Stomach (tissue), 9 donors: ENCODE results near the gene SOX5. TPM values are rescaled to one million over a fixed set of nuclear protein-coding genes. Genes with fewer than 3 reads are reported as not detected.

Source experiments
- DNase-seq, 2 donors: peaks; one replicate each; pipeline versions ENCODE4 v3.0.0 to v3.0.0-alpha.2; 2013 to 2019
- H3K27ac ChIP-seq, 5 donors: fragments of 200-600 bp in 4 of 5; sonication (generic) in 4 of 5; one replicate each; pipeline ENCODE4 v1.5.1; 2013 to 2019; ENCODE audit warnings: mild to moderate bottlenecking in 1 of 5, moderate library complexity in 1 of 5
- H3K27me3 ChIP-seq, 3 donors: fragments of 200-600 bp; sonication (generic); one replicate each; pipeline ENCODE4 v1.5.1; 2017 to 2019; ENCODE audit warnings: mixed run types in 1 of 3
- H3K36me3 ChIP-seq, 4 donors: fragments of 200-600 bp; sonication (generic); 1 replicate in 3 of 4; 2 replicates in 1 of 4; pipeline ENCODE4 v1.5.1; 2016 to 2019
- H3K4me1 ChIP-seq, 4 donors: fragments of 200-600 bp; sonication (generic); one replicate each; pipeline ENCODE4 v1.5.1; 2016 to 2019
- H3K4me3 ChIP-seq, 4 donors: fragments of 200-600 bp; sonication (generic) in 3 of 4; one replicate each; pipeline ENCODE4 v1.5.1; 2016 to 2019; ENCODE audit warnings: mild to moderate bottlenecking in 1 of 4
- H3K9me3 ChIP-seq, 4 donors: fragments of 200-600 bp; sonication (generic); one replicate each; pipeline ENCODE4 v1.5.1; 2016 to 2019
- EP300 ChIP-seq: sonication (generic); formaldehyde crosslinking; IDR thresholded peaks from one replicate; pipeline ENCODE4 v1.6.1; 2017; ENCODE audit warnings: antibody characterized with exemption
- POLR2A ChIP-seq, 4 donors: fragments of 450-650 bp; IDR thresholded peaks; one replicate each; pipeline ENCODE4 v1.6.1; 2016; ENCODE audit warnings: antibody characterized with exemption in 4 of 4, control low read depth in 2 of 4, mild to moderate bottlenecking in 1 of 4, moderate library complexity in 1 of 4
- POLR2AphosphoS5 ChIP-seq, 3 donors: sonication (generic); formaldehyde crosslinking; IDR thresholded peaks; one replicate each; pipeline ENCODE4 v1.6.1; 2016; ENCODE audit warnings: antibody characterized with exemption in 3 of 3
- WGBS, 5 donors: extraction: QIAGEN DNeasy Blood & Tissue Kit in 3 of 5; methylation state at CpG; one replicate each; pipeline versions ENCODE4 v1.1.5 to v1.1.7; 2013 to 2018; 5-methylcytosine and 5-hydroxymethylcytosine counted together
- intact Hi-C: fragments of 100-400 bp; cut with DNase I; formaldehyde crosslinking; loops from one replicate; pipeline ENCODE4 v1.15.1; 2023; ENCODE audit warnings: low total_unique reads
- polyA plus RNA-seq, 3 donors: library from polyadenylated mRNA; stranded (reverse); fragments of 200-250 nt; gene quantifications; one replicate each; pipeline ENCODE4 v1.2.3, GENCODE V29; 2013
- total RNA-seq, 5 donors: library from RNA; depleted of rRNA; stranded (reverse); fragments of >200 nt; gene quantifications; one replicate each; pipeline versions ENCODE4 v1.1.0 to v1.2.3, GENCODE V29; 2014 to 2016
- TF ChIP-seq, protein P1 (sequence below), 7 experiments: fragments of 450-650 bp in 4 of 7; fragments of 200-600 bp in 3 of 7; sonication (generic) in 3 of 7; IDR thresholded peaks; one replicate each; pipeline ENCODE4 v1.5.1; 2016 to 2019; ENCODE audit warnings: antibody characterized with exemption in 7 of 7, control low read depth in 2 of 7, mild to moderate bottlenecking in 1 of 7
- donor health status: healthy with polysubstance abuse.
- donor health status: Bipolar disorder and iron deficiency.
- donor health status: healthy.

SOX5 gene
- total and polyA plus RNA-seq, 8 donors = 0.85 to 57.2 (median 4.6) TPM

DNA sequence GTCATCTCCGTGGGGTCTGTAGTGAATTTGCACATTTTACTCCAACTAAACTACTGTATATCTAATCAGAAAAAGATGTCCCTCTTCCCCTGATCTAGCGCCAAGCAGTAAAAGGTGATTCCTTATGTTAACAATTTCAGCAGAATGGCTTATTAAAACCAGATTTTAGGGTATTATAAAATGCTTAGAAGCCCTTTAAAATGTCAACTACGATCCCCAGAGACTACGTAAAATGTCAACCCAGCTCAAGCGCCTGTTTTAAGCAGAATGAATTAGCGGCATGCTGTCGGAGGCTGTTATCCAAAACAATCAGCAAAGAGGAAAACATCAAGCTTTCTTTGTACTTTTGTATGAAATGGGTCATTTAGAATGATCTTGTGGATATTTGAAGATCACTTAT lies 408.9 kb downstream of the SOX5 start:
- DNase-seq = no peak
- intact Hi-C loops = no loop called here
- WGBS, 5 donors = 73 to 88% (median 80%) methylated on average over 7 of the region's 7 CpGs
- TF ChIP-seq, protein P1, sequence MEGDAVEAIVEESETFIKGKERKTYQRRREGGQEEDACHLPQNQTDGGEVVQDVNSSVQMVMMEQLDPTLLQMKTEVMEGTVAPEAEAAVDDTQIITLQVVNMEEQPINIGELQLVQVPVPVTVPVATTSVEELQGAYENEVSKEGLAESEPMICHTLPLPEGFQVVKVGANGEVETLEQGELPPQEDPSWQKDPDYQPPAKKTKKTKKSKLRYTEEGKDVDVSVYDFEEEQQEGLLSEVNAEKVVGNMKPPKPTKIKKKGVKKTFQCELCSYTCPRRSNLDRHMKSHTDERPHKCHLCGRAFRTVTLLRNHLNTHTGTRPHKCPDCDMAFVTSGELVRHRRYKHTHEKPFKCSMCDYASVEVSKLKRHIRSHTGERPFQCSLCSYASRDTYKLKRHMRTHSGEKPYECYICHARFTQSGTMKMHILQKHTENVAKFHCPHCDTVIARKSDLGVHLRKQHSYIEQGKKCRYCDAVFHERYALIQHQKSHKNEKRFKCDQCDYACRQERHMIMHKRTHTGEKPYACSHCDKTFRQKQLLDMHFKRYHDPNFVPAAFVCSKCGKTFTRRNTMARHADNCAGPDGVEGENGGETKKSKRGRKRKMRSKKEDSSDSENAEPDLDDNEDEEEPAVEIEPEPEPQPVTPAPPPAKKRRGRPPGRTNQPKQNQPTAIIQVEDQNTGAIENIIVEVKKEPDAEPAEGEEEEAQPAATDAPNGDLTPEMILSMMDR (IDR thresholded peaks at IDR 0.05) = no peak
- TF ChIP-seq EP300 (no peak), POLR2AphosphoS5 (IDR thresholded peaks at IDR 0.05) (no peak), POLR2A (IDR thresholded peaks at IDR 0.05) (no peak)
- Histone ChIP-seq H3K4me3 (no peak overlapping the region), H3K4me1 (no peaks in the 10 kb centered on the region), H3K27ac (no peak overlapping the region), H3K9me3 (no peaks in the 10 kb centered on the region), H3K36me3 (peaks cover 0 to 12% (median 2%) of the 10 kb centered on the region in 4 donors), H3K27me3 (no peaks in the 10 kb centered on the region)

DNA sequence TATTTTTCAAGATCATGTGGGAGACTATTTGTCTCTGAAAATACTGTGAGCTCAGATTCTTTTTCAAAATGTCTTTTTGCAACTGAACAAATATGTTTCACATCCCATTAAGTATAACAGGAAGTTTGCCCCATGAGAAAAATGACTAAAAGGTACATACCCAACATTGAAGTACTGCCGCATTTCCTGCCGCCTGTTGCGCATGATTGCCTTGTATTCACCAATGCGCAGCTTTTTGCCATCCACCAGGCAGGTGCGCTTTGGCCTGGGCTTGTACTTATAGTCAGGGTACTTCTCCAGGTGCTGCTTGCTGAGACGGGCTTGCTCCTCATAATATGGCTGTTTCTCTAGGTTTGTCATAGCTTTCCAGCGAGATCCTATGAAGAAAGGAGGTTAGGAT lies 413.2 kb downstream of the SOX5 start:
- TF ChIP-seq, protein P1 (IDR thresholded peaks at IDR 0.05) = no peak
- TF ChIP-seq POLR2AphosphoS5 (IDR thresholded peaks at IDR 0.05) = no peak
- TF ChIP-seq POLR2A (IDR thresholded peaks at IDR 0.05) = no peak
- no peak for TF ChIP-seq EP300
- no peaks in the 10 kb centered on the region for H3K27me3 ChIP-seq
- H3K4me3 ChIP-seq = no peak overlapping the region
- H3K36me3 ChIP-seq = peaks cover 0 to 20% (median 2%) of the 10 kb centered on the region in 4 donors
- DNase-seq = peak in 1 of 2 donors; percentile 20
- no peak overlapping the region for H3K27ac ChIP-seq
- 94 to 96% (median 94%) methylated on average over 7 of the region's 7 CpGs for WGBS, 5 donors
- intact Hi-C loops = no loop called here
- no peaks in the 10 kb centered on the region for H3K9me3 ChIP-seq
- H3K4me1 ChIP-seq = no peaks in the 10 kb centered on the region

DNA sequence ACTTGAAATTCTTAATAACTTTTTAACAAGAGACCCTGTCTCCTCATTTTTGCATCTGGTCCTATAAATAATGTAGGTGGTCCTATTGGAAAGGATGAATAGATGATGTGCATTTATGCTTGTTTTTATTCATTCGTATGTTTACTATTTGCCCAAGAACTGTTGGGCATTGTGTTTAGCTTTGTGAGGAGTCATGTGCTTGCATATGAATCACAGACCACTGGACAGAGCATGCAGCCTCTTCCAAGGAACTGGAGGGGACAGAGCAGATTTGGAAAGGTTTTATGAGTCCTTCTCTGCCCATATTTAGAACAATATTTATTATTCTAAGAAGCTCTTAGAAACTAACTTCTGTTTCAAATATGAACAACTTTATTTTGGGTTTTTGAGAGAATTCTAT lies 414.0 kb downstream of the SOX5 start:
- no peak for TF ChIP-seq EP300
- TF ChIP-seq POLR2A (IDR thresholded peaks at IDR 0.05) = no peak
- TF ChIP-seq, protein P1 (IDR thresholded peaks at IDR 0.05) = no peak
- no peak for TF ChIP-seq POLR2AphosphoS5 (IDR thresholded peaks at IDR 0.05)
- intact Hi-C loops = no loop called here
- 78 to 90% (median 87%) methylated on average over 1 of the region's 1 CpG for WGBS, 5 donors
- no peaks in the 10 kb centered on the region for H3K4me1 ChIP-seq
- peaks cover 0 to 20% (median 2%) of the 10 kb centered on the region in 4 donors for H3K36me3 ChIP-seq
- H3K9me3 ChIP-seq = no peaks in the 10 kb centered on the region
- H3K27ac ChIP-seq = no peak overlapping the region
- DNase-seq = no peak
- no peak overlapping the region for H3K4me3 ChIP-seq
- H3K27me3 ChIP-seq = no peaks in the 10 kb centered on the region

DNA sequence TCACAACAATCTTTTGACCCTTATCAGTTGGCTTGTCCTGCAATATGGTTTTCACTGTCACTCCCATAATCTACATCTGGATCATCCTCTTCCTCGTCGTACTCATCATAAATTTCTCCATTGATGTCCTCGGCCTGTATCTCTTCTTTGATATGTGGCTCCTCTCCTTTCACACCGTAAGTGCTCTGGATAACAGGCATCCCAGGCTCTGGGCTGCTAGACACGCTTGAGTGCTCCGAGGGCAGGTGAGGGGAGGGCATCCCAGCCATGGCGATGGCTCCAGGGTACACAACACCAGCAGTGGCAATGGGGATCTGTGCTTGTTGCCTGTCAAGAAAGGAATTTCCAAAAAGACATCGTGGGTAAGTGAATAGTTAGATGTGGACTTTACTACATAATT lies 415.3 kb downstream of the SOX5 start:
- DNase-seq = no peak
- H3K36me3 ChIP-seq = peaks cover 0 to 20% (median 2%) of the 10 kb centered on the region in 4 donors
- 89 to 96% (median 95%) methylated on average over 8 of the region's 8 CpGs for WGBS, 5 donors
- TF ChIP-seq, protein P1 (IDR thresholded peaks at IDR 0.05) = no peak
- TF ChIP-seq POLR2AphosphoS5 (IDR thresholded peaks at IDR 0.05) = no peak
- no peak for TF ChIP-seq EP300
- TF ChIP-seq POLR2A (IDR thresholded peaks at IDR 0.05) = no peak
- intact Hi-C loops = no loop called here
- no peaks in the 10 kb centered on the region for H3K9me3 ChIP-seq
- H3K4me3 ChIP-seq = no peak overlapping the region
- H3K27ac ChIP-seq = no peak overlapping the region
- no peaks in the 10 kb centered on the region for H3K27me3 ChIP-seq
- H3K4me1 ChIP-seq = no peaks in the 10 kb centered on the region
